IMR-90 (cell line): ENCODE results near the gene NAV2.

Source experiments
- CTCF ChIP-seq: conservative IDR thresholded peaks from 2 replicates; pipeline ENCODE4 v1.5.1; 2012; ENCODE audit warnings: mild to moderate bottlenecking, low read depth, low read length, improper control_type of control experiment
- POLR2A ChIP-seq: IDR thresholded peaks from 2 replicates; pipeline ENCODE4 v1.6.1; 2012; ENCODE audit warnings: mild to moderate bottlenecking, low read depth, low read length
- RAD21 ChIP-seq: IDR thresholded peaks from 2 replicates; pipeline ENCODE4 v1.6.1; 2012; ENCODE audit warnings: low read length, improper control_type of control experiment

- TF ChIP-seq CTCF (no peak), POLR2A (no peak), RAD21 (no peak)
These were observed 303.1 kb downstream of the NAV2 start for GRCh38 chr11:20015529-20016427.
